Nephron progenitor cell (in vitro differentiated cells): ENCODE measurements around the gene WDTC1.
A peak's percentile ranks its signal among the peaks of the same experiment; 100 is the strongest.

ENCODE experiments used
- DNase-seq: peaks from one replicate; pipeline ENCODE4 v3.0.0; 2021
- H3K27ac Mint-ChIP-seq: 2 replicates; pipeline ENCODE4 v1.8.0; 2021; ENCODE audit warnings: mild to moderate bottlenecking, moderate library complexity, mixed read lengths
- H3K27me3 Mint-ChIP-seq: 2 replicates; pipeline ENCODE4 v1.8.0; 2021; ENCODE audit warnings: mild to moderate bottlenecking, low read depth, mixed read lengths; ENCODE audit not compliant: poor library complexity
- H3K36me3 Mint-ChIP-seq: 2 replicates; pipeline ENCODE4 v1.8.0; 2021; ENCODE audit warnings: low read depth, mixed read lengths
- H3K4me1 Mint-ChIP-seq: 2 replicates; pipeline ENCODE4 v1.8.0; 2021; ENCODE audit warnings: mixed read lengths
- H3K4me3 Mint-ChIP-seq: 2 replicates; pipeline ENCODE4 v1.8.0; 2021; ENCODE audit warnings: mild to moderate bottlenecking, moderate library complexity, mixed read lengths
- H3K9me3 Mint-ChIP-seq: 2 replicates; pipeline ENCODE4 v1.8.0; 2021; ENCODE audit warnings: mild to moderate bottlenecking, moderate library complexity, mixed read lengths
- CTCF ChIP-seq: fragments of 200-600 bp; sonication (generic); IDR thresholded peaks from 2 replicates; pipeline ENCODE4 v1.5.0; 2021; ENCODE audit warnings: antibody characterized with exemption

The WDTC1 gene

GRCh38 chr1:27321813-27322568, 87.6 kb downstream of the WDTC1 start, which contains the start of gene TMEM222:
TSS of gene TMEM222 (plus strand) at chr1:27322163. CDS start at chr1:27322198, 35 bp downstream.
- peak within 1 kb of the TSS; percentile 97 for H3K27ac Mint-ChIP-seq
- H3K27me3 Mint-ChIP-seq, result peaks cover 11% of the 10 kb centered on the region
- H3K4me3 Mint-ChIP-seq, result peak within 1 kb of the TSS; percentile 97
- no peak for TF ChIP-seq CTCF
- DNase-seq, result peak; percentile 98
- H3K9me3 Mint-ChIP-seq, result no peaks in the 10 kb centered on the region
- H3K4me1 Mint-ChIP-seq, result peaks cover 41% of the 10 kb centered on the region
- H3K36me3 Mint-ChIP-seq, result peaks cover 17% of the 10 kb centered on the region

- Mint-ChIP-seq H3K9me3 (no peaks in the 10 kb centered on the region), H3K27me3 (peaks cover 11% of the 10 kb centered on the region), H3K4me1 (peaks cover 38% of the 10 kb centered on the region), H3K27ac (peak overlapping the region; percentile 97), H3K36me3 (peaks cover 18% of the 10 kb centered on the region), H3K4me3 (peak overlapping the region; percentile 97)
- DNase-seq, result no peak
- TF ChIP-seq CTCF, result no peak
Measured at GRCh38 chr1:27322569-27323240, 88.3 kb downstream of the WDTC1 start.

- peaks cover 32% of the 10 kb centered on the region for H3K4me1 Mint-ChIP-seq
- H3K36me3 Mint-ChIP-seq, result peaks cover 28% of the 10 kb centered on the region
- H3K4me3 Mint-ChIP-seq, result no peak overlapping the region
- TF ChIP-seq CTCF, result no peak
- no peak for DNase-seq
- H3K27ac Mint-ChIP-seq, result no peak overlapping the region
- H3K27me3 Mint-ChIP-seq, result peaks cover 4% of the 10 kb centered on the region
- H3K9me3 Mint-ChIP-seq, result no peaks in the 10 kb centered on the region
Measured at GRCh38 chr1:27325286-27325685, 90.9 kb downstream of the WDTC1 start.

- no peak for DNase-seq
- Mint-ChIP-seq H3K36me3 (peaks cover 42% of the 10 kb centered on the region), H3K27ac (peak overlapping the region; percentile 66), H3K9me3 (no peaks in the 10 kb centered on the region), H3K4me3 (no peak overlapping the region), H3K4me1 (peaks cover 22% of the 10 kb centered on the region), H3K27me3 (no peaks in the 10 kb centered on the region)
- no peak for TF ChIP-seq CTCF
Measured at GRCh38 chr1:27327964-27328363, 93.5 kb downstream of the WDTC1 start.

- Mint-ChIP-seq H3K9me3 (no peaks in the 10 kb centered on the region), H3K27me3 (no peaks in the 10 kb centered on the region), H3K27ac (peak overlapping the region; percentile 61), H3K4me3 (no peak overlapping the region), H3K36me3 (peaks cover 39% of the 10 kb centered on the region), H3K4me1 (peaks cover 6% of the 10 kb centered on the region)
- DNase-seq, result no peak
- TF ChIP-seq CTCF, result no peak
Measured at GRCh38 chr1:27330786-27331185, 96.4 kb downstream of the WDTC1 start.
